H1 (cell line): Measurements from ENCODE around the gene OR10H1.
"Not testable (repeated sequence)": the region's sequence is repeated elsewhere in the genome, so short reads cannot be mapped to it uniquely, and the experiment has no call there.

Experiments
- CTCF ChIP-seq, 3 experiments: IDR thresholded peaks; 1 replicate in 2 of 3; 2 replicates in 1 of 3; pipeline versions ENCODE4 v1.5.1 to v1.6.1; 2011; ENCODE audit warnings: low read length in 3 of 3, mild to moderate bottlenecking in 3 of 3, inconsistent platforms in 2 of 3, low read depth in 1 of 3, moderate library complexity in 1 of 3; ENCODE audit not compliant: insufficient read depth in 1 of 3; ENCODE audit errors: control extremely low read depth in 1 of 3
- EP300 ChIP-seq, 2 experiments: IDR thresholded peaks; 1 replicate in 1 of 2; 2 replicates in 1 of 2; pipeline ENCODE4 v1.6.1; 2011 to 2012; ENCODE audit warnings: low read depth in 2 of 2, low read length in 2 of 2, mild to moderate bottlenecking in 2 of 2, borderline replicate concordance in 1 of 2, inconsistent platforms in 1 of 2, moderate library complexity in 1 of 2
- HDAC6 ChIP-seq: IDR thresholded peaks from one replicate; pipeline ENCODE4 v1.7.1; 2012; ENCODE audit warnings: low read depth, mild to moderate bottlenecking, inconsistent platforms, low read length, moderate library complexity
- PHF8 ChIP-seq: fragments of 200-600 bp; sonication (generic); conservative IDR thresholded peaks from 2 replicates; pipeline ENCODE4 v1.7.1; 2012; ENCODE audit warnings: low read depth, mild to moderate bottlenecking, inconsistent platforms, low read length, moderate library complexity
- POLR2A ChIP-seq, 2 experiments: IDR thresholded peaks; 1 replicate in 1 of 2; 2 replicates in 1 of 2; pipeline ENCODE4 v1.6.1; 2011; ENCODE audit warnings: low read depth in 2 of 2, low read length in 2 of 2, mild to moderate bottlenecking in 2 of 2; ENCODE audit errors: control extremely low read depth in 1 of 2
- RAD21 ChIP-seq, 2 experiments: IDR thresholded peaks in 1 of 2; conservative IDR thresholded peaks in 1 of 2; 2 replicates each; pipeline ENCODE4 v1.6.1; 2011; ENCODE audit warnings: low read depth in 2 of 2, low read length in 2 of 2, improper control_type of control experiment in 1 of 2, inconsistent platforms in 1 of 2, mild to moderate bottlenecking in 1 of 2, moderate library complexity in 1 of 2
- SP2 ChIP-seq: IDR thresholded peaks from 2 replicates; pipeline ENCODE4 v1.6.1; 2012; ENCODE audit warnings: mild to moderate bottlenecking, low read length, inconsistent platforms
- ZNF274 ChIP-seq: IDR thresholded peaks from 2 replicates; pipeline ENCODE4 v1.7.0; 2012; ENCODE audit warnings: low read length, borderline replicate concordance; ENCODE audit errors: extremely low read depth
- TF ChIP-seq, protein P1 (sequence below): IDR thresholded peaks from 2 replicates; pipeline ENCODE4 v1.6.1; 2012; ENCODE audit warnings: low read length, inconsistent platforms
- TF ChIP-seq, protein P2 (sequence below): IDR thresholded peaks from 2 replicates; pipeline ENCODE4 v1.6.1; 2012; ENCODE audit warnings: inconsistent platforms

DNA sequence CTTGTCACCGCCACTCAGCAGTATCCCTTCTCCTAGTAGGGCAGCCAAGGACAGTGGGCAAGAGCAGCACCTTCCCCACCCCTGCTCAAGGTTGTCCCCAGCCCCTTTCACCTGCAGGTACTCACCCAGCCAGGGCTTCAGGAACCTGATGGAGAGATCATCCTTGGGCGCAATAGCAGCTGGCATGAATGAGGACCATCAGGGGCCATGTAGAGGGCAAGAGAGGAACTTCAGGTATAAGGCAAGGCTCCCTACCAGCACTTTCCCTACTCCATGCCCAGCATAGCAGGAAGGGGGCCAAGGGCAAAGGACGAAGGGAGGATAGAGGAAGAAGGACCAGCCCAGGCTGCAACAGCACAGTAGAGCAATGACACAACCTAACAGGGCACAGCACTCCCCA is 41.3 kb downstream of the OR10H1 start:
- TF ChIP-seq CTCF (IDR thresholded peaks at IDR 0.05; ENCODE audit: control extremely low read depth in 1 of 3, insufficient read depth in 1 of 3, low read depth in 1 of 3, low read length in 3 of 3); SP2; POLR2A (IDR thresholded peaks at IDR 0.05; ENCODE audit: control extremely low read depth in 1 of 2, low read depth in 2 of 2, low read length in 2 of 2); HDAC6; RAD21 (IDR thresholded peaks at IDR 0.05 in 1 of 2, conservative IDR thresholded peaks at IDR 0.05 in 1 of 2; ENCODE audit: low read depth in 2 of 2, low read length in 2 of 2); ZNF274; PHF8; EP300 (IDR thresholded peaks at IDR 0.05; ENCODE audit: borderline replicate concordance in 1 of 2, low read depth in 2 of 2, low read length in 2 of 2): not testable (repeated sequence)
- TF ChIP-seq, protein P1, sequence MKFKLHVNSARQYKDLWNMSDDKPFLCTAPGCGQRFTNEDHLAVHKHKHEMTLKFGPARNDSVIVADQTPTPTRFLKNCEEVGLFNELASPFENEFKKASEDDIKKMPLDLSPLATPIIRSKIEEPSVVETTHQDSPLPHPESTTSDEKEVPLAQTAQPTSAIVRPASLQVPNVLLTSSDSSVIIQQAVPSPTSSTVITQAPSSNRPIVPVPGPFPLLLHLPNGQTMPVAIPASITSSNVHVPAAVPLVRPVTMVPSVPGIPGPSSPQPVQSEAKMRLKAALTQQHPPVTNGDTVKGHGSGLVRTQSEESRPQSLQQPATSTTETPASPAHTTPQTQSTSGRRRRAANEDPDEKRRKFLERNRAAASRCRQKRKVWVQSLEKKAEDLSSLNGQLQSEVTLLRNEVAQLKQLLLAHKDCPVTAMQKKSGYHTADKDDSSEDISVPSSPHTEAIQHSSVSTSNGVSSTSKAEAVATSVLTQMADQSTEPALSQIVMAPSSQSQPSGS, result not testable (repeated sequence)
- TF ChIP-seq, protein P2, sequence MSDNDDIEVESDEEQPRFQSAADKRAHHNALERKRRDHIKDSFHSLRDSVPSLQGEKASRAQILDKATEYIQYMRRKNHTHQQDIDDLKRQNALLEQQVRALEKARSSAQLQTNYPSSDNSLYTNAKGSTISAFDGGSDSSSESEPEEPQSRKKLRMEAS, result not testable (repeated sequence)
